ENCODE data around the gene CCDC71L.
"Not testable (repeated sequence)": the region's sequence is repeated elsewhere in the genome, so short reads cannot be mapped to it uniquely, and the experiment has no call there.

Gene CCDC71L
- 24.4 to 34.8 reads per million in 2 experiments for total RNA-seq

DNA sequence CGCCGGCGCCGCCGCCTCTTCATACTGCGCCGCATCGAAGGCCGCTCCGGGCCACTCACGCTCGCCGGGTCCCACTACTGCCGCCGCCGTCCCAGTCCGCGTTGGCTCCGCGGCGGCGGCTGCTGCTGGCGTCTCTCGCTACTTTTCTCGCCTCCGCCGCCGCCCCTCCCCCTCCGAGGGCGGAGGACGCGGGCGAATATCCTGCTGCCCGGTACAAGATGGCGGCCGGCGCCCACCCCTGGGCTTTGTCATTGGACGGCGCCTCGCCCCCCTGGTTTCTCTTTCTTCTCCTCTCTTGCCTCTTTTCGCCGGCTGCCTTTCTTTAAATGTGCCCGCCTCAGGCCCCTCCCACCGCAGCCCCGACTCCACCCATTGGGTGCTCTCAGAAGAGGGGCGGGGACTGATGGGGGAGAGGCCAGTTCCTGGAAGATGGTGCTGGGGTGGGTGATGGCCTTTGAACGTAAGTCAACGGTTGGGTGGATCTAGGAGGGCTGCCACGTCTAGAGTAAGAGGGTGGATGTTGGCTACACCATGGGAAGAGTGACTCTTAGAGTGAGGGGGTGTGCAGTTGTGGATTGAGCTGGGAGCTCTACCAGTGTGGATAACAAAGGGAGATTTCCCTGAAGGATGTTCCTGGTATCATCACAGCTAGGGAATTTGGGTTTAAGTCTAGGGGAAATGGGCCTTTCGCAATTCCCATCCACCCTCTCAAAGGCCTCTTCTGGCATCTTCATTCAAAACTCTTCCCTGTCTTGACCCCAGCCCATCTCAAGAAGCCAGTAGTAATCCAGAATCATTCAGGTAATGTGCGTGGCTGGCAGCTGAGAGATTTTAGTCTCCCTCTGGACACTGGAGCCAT is at the start of gene CCDC71L:
TSS of gene CCDC71L (minus strand) at position 297 of the 859 bp plus-strand sequence. CDS start at position 35, 262 bp downstream.
- peak; percentile 75 for DNase-seq (ENCODE audit: low read depth)

DNA sequence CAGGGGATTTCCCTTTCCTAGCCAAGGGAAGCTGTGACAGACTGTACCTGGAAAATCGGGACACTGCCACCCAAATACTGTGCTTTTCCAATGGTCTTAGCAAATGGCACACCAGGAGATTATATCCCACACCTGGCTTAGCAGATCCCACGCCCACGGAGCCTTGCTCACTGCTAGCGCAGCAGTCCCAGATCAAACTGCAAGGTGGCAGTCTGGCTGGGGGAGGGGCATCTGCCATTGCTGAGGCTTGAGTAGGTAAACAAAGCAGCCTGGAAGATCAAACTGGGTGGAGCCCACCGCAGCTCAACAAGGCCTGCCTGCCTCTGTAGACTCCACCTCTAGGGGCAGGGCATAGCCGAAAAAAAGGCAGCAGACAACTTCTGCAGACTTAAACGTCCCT is 48.6 kb upstream of the CCDC71L start:
- DNase-seq (ENCODE audit: low read depth) = not testable (repeated sequence)

DNA sequence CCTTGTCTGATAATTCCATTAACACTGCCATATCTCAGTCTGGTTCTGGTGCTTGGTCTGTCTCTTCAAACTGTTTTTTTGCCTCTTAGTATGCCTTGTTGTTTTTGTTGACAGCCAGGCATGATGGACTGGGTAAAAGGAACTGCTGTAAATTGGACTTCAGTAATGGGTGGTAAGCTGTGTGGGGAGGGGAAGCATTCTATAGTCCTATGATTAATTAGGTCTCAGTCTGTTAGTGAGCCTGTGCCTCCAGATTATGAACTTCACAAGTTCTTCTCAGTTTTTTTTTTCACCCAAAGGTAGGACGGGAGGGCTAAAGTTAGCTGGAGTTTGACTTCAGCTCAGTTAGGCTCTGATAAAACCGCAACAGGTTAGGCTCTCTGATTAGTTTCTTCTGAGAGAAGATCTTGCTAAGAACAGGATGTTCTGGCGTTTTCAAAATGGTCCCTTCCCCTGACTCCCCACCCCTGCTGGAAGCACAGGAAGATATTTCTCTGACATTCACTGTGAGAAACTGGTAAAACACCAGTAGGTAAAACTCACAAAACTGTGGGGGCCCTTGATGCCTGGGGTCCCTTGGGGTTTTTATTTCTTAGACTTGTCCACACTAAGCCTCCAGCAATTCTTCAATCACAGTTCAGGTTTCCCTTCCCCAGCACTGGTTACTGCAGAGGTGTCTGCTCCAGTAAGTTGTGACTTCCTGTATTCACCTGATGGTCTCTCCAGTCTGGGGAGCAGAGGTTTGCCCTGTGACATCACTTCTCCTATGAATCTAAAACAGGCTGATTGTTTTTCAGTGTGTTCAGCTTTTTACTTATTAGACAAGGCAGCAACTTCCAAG is 43.3 kb upstream of the CCDC71L start:
- DNase-seq (ENCODE audit: low read depth) = no peak

DNA sequence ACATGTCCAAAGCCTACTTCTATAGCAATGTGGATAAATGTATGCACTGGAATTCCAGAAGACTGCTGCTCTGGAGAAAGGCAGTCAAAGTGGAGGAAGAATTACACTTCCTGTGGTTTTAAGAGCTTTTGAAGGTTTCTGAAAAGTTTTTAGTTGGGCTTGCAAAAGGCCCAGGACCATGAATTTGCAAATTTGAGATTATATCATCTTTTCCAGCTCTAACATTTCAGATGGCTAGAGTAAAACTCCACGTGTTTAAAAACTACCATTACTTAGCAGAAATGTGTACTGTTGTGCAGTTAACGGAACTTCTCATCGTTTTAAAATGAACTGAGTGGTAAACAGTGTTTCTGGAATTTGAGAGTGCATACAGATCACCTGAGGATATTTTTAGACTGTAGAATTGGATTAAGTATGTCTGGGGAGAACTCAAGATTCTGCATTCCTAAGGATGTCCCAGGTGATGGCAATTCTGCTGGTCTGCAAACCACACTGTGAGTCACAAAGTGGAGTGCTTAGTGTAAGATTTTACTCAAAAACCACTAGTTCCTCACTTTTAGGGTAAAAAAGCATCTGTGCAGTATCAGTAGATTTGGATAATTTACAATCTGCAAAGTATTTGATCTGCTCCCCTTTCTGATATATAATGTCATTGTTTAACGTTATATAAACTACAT is 32.9 kb upstream of the CCDC71L start:
- DNase-seq (ENCODE audit: low read depth) = no peak

DNA sequence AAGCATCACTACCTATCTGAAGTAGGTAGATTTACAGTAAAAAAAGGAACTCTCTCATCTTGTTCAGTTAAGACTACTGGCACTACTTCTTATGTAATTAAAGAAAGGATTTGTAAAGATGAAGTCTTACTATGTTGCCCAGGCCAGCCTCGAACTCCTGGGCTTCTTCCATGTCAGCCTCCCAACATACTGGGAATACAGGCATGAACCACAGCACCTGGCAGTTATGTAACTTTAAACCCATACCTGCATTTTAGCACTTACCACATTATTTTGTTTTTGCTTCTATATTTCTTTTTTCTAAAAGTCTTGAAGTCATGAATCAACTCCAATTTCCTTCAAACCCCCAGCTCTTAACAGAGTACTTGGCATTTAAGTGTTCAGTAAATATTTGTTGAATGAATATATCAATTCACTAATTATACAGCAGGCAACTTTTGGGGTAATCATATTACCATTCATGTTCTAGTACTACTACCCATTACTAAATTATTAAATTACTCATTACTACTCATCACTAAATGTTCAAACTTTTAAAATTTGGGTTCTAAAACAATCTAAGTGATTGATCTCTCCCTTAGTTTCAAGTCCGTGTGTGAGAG is 31.6 kb upstream of the CCDC71L start:
- DNase-seq (ENCODE audit: low read depth) = no peak

DNA sequence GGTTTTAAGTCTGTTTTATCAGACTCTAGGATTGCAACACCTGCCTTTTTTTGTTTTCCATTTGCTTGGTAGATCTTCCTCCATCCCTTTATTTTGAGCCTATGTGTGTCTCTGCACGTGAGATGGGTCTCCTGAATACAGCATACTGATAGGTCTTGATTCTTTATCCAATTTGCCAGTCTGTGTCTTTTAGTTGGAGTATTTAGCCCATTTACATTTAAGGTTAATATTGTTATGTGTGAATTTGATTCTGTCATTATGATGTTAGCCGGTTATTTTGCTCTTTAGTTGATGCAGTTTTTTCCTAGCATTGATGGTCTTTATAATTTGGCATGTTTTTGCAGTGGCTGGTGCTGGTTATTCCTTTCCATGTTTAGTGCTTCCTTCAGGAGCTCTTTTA is 27.2 kb upstream of the CCDC71L start:
- not testable (repeated sequence) for DNase-seq (ENCODE audit: low read depth)

DNA sequence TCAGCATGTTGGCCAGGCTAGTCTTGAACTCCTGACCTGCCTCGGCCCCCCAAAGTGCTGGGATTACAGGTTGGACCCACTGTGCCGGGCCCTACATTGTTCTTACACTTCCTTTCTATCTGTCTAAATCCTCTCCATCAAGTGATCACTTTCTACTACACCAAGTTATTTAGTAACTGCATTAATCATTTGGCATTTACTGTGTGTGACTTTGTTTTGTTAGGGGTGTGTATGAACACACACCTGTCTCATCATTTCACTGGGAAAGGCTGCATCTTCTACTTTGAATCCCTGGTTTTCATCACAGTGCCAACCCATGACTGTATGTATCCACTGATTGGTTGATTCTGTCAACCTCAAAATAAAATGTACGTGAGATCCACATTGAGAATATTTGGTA is 23.0 kb upstream of the CCDC71L start:
- DNase-seq (ENCODE audit: low read depth) = no peak

DNA sequence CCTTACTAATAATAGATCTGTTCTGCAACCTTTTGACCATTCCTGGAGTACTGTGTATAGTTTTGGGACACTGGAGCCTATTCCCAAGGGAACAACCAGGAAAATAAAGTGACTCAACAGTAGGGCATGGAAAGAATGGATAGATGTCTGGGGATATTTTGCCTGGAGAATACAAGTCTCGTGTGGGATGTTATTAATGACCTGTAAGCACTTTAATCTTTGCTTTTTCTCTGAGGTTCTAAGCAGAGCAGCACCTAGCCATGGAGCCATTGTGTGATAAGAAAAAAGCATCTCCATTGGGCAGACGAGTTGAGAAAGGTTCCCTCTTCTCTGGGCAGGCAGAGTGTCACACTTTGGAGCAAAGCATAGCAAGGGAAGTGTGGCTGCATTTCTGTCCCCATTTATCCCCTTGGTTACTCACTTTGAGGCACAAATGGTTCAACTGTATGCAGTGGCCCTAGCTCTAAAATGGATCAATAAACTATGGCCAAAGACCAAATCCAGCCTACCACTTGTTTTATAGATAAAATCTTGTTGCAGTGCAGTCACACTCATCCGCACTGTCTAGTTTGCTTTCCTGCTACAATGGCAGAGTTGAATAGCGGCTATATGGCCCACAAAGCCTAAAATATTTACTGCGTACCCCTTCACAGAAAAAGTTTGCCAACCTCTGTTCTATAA is 21.0 kb upstream of the CCDC71L start:
- DNase-seq (ENCODE audit: low read depth) = no peak

DNA sequence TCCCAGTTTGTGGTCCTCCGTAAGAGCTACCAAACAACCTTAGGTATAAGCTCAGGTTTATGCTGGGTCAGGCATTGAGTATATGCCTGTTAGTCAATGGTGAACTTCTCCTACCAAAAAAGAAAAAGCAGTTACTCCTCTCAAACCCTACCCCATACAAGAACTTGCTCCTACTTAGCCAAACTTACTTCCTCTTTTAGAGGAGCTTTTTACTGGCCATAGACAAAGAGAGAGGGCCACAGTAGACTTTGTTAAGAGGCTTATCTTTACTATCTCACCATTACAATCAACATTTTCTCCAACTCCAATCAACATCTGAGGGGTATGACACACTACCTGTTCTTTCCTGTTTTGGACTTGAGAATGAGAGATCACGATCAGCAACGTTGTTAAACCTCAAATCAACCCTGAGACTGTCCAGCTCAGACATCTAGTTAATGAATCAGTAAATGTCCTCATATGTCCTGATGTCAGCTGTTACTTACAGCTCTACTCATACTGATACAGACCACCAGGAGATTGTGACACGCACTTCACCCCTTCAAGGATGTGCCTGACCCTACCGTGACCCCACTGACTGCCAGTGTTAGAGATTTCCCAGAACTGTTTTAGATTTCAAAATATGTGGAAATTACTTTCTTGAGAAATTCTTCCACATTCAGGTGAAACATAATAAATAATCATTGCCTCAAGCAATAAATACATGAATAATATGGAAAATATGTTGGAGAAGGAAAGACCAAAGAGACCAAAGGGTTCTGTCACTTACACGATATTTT is 18.4 kb upstream of the CCDC71L start:
- no peak for DNase-seq (ENCODE audit: low read depth)

DNA sequence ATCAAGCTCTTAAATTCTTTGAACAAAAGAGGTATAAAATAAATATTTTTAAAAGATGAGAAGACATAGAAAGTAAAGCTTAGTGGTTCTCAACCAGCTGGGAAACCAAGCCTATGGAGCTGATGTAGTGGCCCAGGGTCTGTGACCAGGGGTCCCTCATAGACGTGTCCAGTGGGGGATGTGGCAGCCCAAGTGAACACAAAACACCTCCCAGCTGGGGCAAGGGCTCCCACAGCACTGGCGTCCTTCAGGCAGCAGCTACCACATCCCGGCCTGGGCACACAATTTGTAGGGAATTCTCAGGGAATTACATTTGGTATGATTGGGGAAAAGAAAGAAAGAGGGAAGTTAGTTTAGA is 17.8 kb upstream of the CCDC71L start:
- no peak for DNase-seq (ENCODE audit: low read depth)

DNA sequence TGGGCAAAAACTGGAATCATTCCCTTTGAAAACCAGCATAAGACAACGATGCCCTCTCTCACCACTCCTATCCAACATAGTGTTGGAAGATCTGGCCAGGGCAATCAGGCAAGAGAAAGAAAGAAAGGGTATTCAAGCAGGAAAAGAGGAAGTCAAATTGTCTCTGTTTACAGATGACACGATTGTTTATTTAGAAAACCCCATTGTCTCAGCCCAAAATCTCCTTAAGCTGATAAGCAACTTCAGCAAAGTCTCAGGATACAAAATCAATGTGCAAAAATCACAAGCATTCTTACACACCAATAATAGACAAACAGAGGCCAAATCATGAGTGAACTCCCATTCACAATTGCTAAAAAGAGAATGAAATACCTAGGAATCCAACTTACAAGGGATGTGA is 15.5 kb upstream of the CCDC71L start:
- DNase-seq (ENCODE audit: low read depth) = not testable (repeated sequence)

DNA sequence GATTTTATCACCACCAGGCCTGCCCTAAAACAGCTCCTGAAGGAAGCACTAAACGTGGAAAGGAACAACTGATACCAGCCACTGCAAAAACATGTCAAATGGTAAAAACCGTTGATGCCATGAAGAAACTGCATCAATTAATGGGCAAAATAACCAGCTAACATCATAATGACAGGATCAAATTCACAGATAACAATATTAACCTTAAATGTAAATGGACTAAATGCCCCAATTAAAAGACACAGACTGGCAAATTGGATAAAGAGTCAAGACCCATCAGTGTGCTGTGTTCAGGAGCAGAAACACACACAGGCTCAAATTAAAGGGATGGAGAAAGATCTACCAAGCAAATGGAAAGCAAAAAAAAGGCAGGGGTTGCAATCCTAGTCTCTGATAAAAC is 12.7 kb upstream of the CCDC71L start:
- DNase-seq (ENCODE audit: low read depth) = not testable (repeated sequence)

DNA sequence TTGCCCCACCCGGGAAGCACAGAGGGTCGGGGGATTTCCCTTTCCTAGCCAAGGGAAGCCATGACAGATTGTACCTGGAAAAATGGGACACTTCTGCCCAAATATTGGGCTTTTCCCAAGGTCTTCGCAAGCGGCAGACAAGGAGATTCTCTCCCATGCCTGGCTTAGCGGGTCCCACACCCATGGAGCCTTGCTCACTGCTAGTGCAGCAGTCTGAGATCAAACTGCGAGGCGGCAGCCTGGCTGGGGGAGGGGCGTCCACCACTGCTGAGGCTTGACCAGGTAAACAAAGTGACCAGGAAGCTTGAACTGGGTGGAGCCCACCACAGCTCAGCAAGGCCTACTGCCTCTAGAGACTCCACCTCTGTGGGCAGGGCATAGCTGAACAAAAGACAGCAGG is 11.0 kb upstream of the CCDC71L start:
- DNase-seq (ENCODE audit: low read depth) = not testable (repeated sequence)

DNA sequence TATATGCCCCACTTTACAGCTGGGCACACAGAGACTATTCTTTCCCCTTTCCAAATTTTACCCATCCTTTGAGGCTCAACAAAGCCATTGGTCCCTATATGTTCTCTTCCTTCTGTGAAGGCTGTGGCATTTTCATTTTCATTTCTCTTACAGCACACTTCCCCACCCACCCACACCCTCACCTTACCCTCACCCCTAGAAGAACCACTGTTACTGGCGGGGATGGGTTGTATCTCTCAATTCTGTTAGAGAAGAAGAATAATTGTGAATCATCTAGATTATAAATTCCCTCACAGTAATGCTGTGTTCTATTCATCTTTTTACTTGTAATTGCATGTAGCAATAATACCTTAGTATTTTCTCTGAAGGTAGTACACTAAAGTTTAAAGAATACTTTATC is 10.2 kb upstream of the CCDC71L start:
- no peak for DNase-seq (ENCODE audit: low read depth)

DNA sequence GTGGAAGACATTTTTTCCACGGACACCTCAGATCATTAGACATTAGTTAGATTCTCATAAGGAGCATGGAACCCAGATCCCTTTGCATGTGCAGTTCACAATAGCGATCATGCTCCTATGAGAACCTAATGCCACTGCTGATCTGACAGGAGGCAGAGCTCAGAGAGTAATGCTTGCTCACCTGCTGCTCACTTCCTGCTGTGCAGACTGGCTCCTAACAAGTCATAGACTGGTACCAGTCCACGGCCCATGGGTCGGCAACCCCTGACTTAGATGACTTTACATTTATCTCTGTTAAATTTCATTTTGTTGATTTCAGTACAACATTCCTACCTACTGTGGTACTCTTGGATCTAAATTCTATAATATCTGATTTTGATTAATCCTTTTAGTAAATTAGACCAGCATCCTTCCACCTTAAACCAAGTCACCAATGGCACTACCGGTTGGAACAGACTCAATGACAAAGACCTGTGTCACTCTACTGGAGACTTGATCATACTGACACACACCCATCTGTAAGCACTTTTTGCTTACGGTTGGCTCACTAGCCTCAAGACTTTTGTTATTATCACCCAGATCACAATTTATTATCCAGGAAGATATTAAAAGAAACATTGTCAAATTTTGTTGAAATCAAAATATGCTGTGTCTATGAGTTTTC is 8.0 kb upstream of the CCDC71L start:
- DNase-seq (ENCODE audit: low read depth) = no peak

DNA sequence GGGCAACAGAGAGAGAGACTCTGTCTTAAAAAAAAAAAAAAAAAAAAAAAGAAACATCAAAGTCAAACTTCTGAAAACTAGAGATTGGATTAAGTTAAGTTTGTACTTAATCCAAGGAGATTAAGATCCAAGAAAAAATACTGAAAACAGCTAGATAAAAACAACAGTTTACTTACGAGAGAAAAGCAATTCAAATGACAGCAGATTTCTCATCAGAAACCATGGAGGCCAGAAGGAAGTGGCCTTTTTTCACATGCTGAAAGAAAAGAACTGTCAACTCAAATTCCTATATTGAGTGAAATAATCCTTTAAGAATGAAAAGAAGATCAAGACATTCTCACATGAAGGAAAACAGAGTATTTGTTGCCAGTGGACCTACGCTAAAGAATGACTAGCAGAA is 5.4 kb upstream of the CCDC71L start:
- DNase-seq (ENCODE audit: low read depth) = no peak

DNA sequence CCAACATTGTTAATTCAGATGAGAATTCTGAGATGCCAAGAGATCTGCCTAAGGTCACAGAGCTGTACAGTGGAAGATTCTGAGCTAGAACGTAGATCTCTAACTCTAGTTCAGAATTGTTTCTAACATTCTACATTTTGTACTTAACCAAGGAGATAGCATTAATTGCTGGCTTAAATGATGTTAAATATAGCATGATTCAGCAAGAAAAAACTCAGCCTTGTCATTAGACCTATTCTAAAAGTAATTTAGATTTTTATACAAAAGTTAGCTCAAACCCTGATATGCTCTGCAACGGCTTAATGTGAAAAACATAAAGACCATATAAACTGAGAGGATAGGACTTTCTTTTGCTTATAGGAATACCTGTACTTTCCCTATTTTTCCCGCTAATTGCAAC is 3.4 kb upstream of the CCDC71L start:
- no peak for DNase-seq (ENCODE audit: low read depth)

DNA sequence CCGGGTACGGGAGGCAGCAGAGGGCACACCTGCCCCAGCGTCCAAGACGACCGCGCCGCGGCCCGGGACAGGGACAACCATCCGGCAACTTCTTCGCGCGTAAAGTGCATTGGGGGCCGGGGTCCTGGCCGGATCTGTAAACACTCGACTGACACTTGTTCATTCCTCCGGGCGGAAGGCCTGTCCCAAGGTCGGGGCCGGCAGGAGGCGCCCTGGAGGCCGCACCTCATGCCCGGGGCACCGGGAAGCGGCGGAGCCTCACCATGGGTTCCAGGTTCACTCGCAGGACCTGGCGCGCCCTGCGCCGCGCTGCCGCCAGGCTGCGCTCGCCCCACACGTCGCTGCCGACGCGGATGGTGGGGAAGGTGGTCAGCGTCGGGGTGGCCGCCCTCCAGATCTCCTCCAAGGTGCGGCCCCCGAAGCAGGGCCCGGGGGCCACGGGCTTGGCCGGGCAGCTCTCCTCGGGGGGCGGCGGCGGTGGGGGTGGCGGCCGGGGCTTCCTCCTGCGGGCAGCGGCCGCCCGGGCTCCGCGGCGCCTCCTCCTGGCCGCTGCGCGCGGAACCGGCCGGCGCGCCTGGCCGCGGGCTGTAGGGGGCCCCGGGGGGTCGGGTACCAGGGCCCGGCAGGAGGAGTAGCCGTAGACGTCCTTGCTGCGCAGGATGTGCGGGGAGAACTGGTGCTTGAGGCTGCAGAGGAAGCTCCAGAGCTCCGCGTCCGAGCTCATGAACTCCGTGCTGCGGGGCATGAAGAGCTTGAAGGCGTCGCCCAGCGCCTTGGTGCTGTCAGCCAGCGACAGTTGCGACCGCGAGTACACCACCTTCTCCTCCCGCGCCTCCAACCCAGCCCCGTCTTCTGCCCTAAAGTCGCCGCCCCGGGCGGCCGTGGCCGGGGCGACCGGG is 746 bp downstream of the CCDC71L start:
- peak; percentile 49 for DNase-seq (ENCODE audit: low read depth)

Data from T follicular helper cell (primary cell).